Activated T-cell treated with anti-CD3 and anti-CD28 coated beads, Interleukin-2, amount 50 U/mL, for 24 hours (primary cell): ENCODE results near the gene RCL1.
A peak's percentile ranks its signal among the peaks of the same experiment; 100 is the strongest.
"Not testable (repeated sequence)": the region's sequence is repeated elsewhere in the genome, so short reads cannot be mapped to it uniquely, and the experiment has no call there.

Experiments
- DNase-seq: peaks from one replicate; pipeline ENCODE4 v3.0.0-alpha.2; 2020
- H3K27ac Mint-ChIP-seq: 2 replicates; pipeline ENCODE4 v1.8.0; 2020; ENCODE audit warnings: mild to moderate bottlenecking, mixed read lengths
- H3K27me3 Mint-ChIP-seq: 2 replicates; pipeline ENCODE4 v1.8.0; 2020; ENCODE audit warnings: mixed read lengths
- H3K36me3 Mint-ChIP-seq: 2 replicates; pipeline ENCODE4 v1.8.0; 2020; ENCODE audit warnings: low read depth, mixed read lengths
- H3K4me1 Mint-ChIP-seq: 2 replicates; pipeline ENCODE4 v1.8.0; 2020; ENCODE audit warnings: low read depth, mixed read lengths
- H3K4me3 Mint-ChIP-seq: 2 replicates; pipeline ENCODE4 v1.8.0; 2020; ENCODE audit warnings: mild to moderate bottlenecking, moderate library complexity, mixed read lengths
- H3K9me3 Mint-ChIP-seq: 2 replicates; pipeline ENCODE4 v1.8.0; 2020; ENCODE audit warnings: mixed read lengths

RCL1 gene

DNA sequence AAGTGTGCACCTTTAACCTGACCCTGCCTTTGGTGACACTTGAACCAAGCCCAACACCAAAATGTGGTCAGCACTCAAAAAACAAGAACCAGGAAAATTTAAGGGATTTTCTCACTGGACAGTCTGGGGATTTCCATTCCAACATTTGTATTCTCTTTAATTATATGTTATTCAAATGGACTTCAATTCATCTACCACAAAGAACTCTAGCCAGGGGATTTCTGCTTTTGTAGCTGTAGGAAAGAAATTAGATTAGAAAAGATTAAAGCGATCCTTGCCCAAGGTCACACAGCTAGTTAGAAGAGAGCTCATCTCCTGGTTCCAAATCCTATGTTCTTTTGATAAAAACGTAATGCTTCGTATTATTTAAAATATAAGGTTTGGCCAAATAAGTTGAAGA lies 97.5 kb downstream of the RCL1 start:
- H3K4me3 Mint-ChIP-seq = no peak overlapping the region
- peaks cover 9% of the 10 kb centered on the region for H3K36me3 Mint-ChIP-seq
- DNase-seq = no peak
- no peaks in the 10 kb centered on the region for H3K9me3 Mint-ChIP-seq
- peaks cover 1% of the 10 kb centered on the region for H3K4me1 Mint-ChIP-seq
- no peak overlapping the region for H3K27ac Mint-ChIP-seq
- no peaks in the 10 kb centered on the region for H3K27me3 Mint-ChIP-seq

- no peak for DNase-seq
- Mint-ChIP-seq H3K27me3 (no peaks in the 10 kb centered on the region), H3K9me3 (no peaks in the 10 kb centered on the region), H3K27ac (no peak overlapping the region), H3K4me3 (no peak overlapping the region), H3K36me3 (peaks cover 8% of the 10 kb centered on the region), H3K4me1 (peaks cover 1% of the 10 kb centered on the region)
These were observed 98.2 kb downstream of the RCL1 start for GRCh38 chr9:4890929-4891328.

- Mint-ChIP-seq H3K27me3 (no peaks in the 10 kb centered on the region), H3K4me1 (peaks cover 1% of the 10 kb centered on the region), H3K27ac (no peak overlapping the region), H3K4me3 (no peak overlapping the region), H3K36me3 (peaks cover 3% of the 10 kb centered on the region), H3K9me3 (no peaks in the 10 kb centered on the region)
- no peak for DNase-seq
These were observed 98.9 kb downstream of the RCL1 start for GRCh38 chr9:4891674-4892073.

DNA sequence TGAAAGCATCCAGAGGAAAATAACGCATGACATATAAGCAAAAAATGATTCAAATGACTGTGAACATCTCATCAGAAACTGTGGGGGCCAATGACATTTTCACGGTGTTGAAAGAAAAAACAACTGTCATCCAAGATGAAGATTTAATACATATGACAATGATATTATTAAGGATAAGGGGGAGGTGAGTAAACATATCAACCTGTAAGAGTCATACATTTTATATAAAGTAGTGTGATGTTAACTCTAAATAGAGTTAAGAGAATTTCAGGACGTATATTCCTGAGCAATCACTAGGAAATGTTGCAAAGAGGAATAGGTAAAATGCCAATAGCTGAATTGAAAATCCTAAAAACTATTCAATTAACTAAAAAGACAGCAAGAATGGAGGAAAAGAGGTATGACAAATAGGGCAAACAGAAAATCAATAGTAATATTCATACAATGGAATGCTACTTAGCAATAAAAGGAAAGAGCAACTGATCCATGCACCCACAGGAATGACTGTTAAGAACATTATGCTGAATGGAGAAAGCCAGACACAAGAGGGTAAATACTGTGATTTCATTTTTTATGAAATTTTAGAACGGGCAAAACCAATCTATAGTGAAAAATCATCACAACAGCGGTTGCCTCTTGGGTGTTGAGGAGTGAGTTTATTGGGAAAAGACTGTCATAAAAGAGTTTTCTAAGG lies 99.9 kb downstream of the RCL1 start:
- no peak for DNase-seq
- Mint-ChIP-seq H3K27me3 (no peaks in the 10 kb centered on the region), H3K4me3 (no peak overlapping the region), H3K4me1 (peaks cover 1% of the 10 kb centered on the region), H3K27ac (no peak overlapping the region), H3K9me3 (peaks cover 1% of the 10 kb centered on the region), H3K36me3 (peaks cover 2% of the 10 kb centered on the region)

DNA sequence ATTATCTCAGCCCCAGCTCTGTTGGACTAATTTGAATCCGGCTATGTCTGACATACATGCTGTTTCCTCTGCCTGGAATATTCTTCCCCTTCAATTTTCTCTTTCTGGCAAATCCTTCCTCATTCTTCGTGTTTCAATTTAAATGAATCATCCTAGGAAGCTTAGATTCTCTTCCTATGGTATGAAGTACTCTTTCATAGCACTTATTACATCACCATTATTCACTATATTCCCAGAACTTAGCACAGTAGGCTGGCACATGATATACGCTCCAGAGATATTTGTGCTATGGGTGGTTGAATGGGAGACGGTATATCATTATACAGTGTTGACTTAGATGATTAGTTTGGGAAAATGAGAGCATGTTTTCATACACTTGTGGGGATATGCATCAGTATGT lies 101.3 kb downstream of the RCL1 start:
- Mint-ChIP-seq H3K9me3 (peaks cover 8% of the 10 kb centered on the region), H3K4me1 (peaks cover 1% of the 10 kb centered on the region), H3K27me3 (no peaks in the 10 kb centered on the region), H3K27ac (no peak overlapping the region), H3K4me3 (no peak overlapping the region), H3K36me3 (peaks cover 6% of the 10 kb centered on the region)
- no peak for DNase-seq

DNA sequence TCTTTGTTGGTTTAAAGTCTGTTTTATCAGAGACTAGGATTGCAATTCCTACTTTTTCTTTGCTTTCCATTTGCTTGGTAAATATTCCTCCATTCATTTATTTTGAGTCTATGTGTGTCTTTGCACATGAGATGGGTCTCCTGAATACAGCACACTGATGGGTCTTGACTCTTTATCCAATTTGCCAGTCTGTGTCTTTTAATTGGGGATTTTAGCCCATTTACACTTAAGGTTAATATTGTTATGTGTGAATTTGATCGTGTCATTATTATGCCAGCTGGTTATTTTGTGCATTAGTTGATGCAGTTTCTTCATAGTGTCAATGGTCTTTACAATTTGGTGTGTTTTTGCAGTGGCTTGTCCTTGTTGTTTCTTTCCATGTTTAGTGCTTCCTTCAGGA lies 107.1 kb downstream of the RCL1 start:
- Mint-ChIP-seq H3K9me3 (peaks cover 14% of the 10 kb centered on the region), H3K36me3 (peaks cover 18% of the 10 kb centered on the region)
- DNase-seq, H3K4me3 Mint-ChIP-seq, H3K4me1 Mint-ChIP-seq, H3K27me3 Mint-ChIP-seq, H3K27ac Mint-ChIP-seq: not testable (repeated sequence)

DNA sequence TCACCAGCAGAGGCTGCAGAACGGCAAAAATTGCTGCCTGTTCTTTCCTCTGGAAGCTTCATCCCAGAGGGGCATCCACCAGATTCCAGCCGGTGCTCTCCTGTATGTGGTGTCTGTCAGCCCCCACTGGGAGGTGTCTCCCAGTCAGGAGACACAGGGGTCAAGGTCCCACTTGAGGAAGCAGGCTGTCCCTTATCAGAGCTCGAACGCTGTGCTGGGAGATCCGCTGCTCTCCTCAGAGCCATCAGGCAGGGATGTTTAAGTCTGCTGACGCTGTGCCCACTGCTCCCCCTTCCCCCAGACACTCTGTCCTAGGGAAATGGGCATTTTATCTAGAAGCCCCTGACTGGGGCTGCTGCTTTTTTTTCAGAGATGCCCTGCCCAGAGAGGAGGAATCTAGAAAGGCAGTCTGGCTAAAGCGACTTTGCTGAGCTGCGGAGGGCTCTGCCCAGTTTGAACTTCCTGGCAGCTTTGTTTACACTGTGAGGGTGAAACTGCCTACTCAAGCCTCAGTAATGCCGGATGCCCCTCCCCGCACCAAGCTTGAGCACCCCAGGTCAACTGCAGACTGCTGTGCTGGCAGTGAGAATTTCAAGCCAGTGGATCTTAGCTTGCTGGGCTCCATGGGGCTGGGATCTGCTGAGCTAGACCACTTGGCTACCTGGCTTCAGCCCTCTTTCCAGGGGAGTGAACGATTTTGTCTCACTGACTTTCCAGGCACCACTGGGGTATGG lies 108.8 kb downstream of the RCL1 start:
- not testable (repeated sequence) for H3K4me3 Mint-ChIP-seq, DNase-seq, H3K27me3 Mint-ChIP-seq, H3K4me1 Mint-ChIP-seq
- peak overlapping the region; percentile 52 for H3K27ac Mint-ChIP-seq
- peaks cover 18% of the 10 kb centered on the region for H3K36me3 Mint-ChIP-seq
- H3K9me3 Mint-ChIP-seq = peaks cover 14% of the 10 kb centered on the region

- peaks cover 9% of the 10 kb centered on the region for H3K4me1 Mint-ChIP-seq
- H3K9me3 Mint-ChIP-seq = peaks cover 14% of the 10 kb centered on the region
- peaks cover 18% of the 10 kb centered on the region for H3K36me3 Mint-ChIP-seq
- no peak for DNase-seq
- H3K27me3 Mint-ChIP-seq = no peaks in the 10 kb centered on the region
- H3K27ac Mint-ChIP-seq = no peak overlapping the region
- no peak overlapping the region for H3K4me3 Mint-ChIP-seq
These were observed 109.4 kb downstream of the RCL1 start for GRCh38 chr9:4902135-4902475.

DNA sequence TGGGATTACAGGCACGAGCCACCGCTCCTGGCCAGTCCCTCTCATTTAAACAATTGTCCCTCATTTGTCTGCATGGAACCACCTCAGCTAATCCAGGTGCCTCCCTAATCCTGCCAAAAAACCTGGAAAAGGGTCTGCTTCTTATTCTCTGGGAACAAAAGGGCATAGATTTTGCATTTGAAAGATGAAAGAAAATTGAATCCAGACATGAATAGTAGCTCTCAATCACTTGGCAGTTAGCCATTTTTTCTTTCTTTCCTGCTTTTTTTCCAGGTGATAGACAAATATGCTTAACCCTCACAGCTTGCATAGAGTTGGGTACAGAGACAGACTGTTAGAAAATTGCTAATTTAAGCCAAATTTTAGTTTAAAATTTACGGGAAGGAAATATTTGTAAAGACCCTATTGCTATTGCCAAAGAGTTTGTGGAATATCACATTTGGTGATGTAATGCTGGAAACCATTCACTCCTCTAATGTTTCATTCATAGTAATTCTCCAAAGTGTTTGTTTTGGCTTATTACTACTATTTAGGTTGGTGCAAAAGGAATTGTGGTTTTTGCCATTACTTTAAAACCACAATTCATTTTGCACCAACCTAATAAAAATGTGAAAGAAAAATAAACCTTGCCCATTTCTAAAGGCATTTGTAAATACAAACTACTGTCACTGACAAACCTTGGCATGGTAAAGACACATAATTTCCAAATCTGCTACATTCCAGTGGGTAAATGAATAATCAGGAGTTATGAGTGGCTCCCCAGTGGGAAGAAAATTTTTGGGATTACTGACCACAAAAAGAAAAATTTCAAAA lies 111.8 kb downstream of the RCL1 start:
- peaks cover 11% of the 10 kb centered on the region for H3K4me1 Mint-ChIP-seq
- no peak overlapping the region for H3K27ac Mint-ChIP-seq
- peaks cover 2% of the 10 kb centered on the region for H3K9me3 Mint-ChIP-seq
- peaks cover 8% of the 10 kb centered on the region for H3K36me3 Mint-ChIP-seq
- no peak overlapping the region for H3K4me3 Mint-ChIP-seq
- no peaks in the 10 kb centered on the region for H3K27me3 Mint-ChIP-seq
- no peak for DNase-seq

GRCh38 chr9:4905135-4905490 lies 112.4 kb downstream of the RCL1 start:
- Mint-ChIP-seq H3K27ac (no peak overlapping the region), H3K4me1 (peaks cover 11% of the 10 kb centered on the region)

More at GRCh38 chr9:4905135-4905490, 112.4 kb downstream of the RCL1 start:
- no peak overlapping the region for H3K4me3 Mint-ChIP-seq
- H3K27me3 Mint-ChIP-seq = no peaks in the 10 kb centered on the region
- H3K9me3 Mint-ChIP-seq = peaks cover 2% of the 10 kb centered on the region
- peaks cover 4% of the 10 kb centered on the region for H3K36me3 Mint-ChIP-seq
- no peak for DNase-seq
